Breast epithelium (tissue), 3 donors: ENCODE results near the gene PNPO.

Source experiments
- POLR2A ChIP-seq: fragments of 450-650 bp; IDR thresholded peaks from one replicate; pipeline ENCODE4 v1.6.1; 2016; ENCODE audit warnings: antibody characterized with exemption, mild to moderate bottlenecking, moderate library complexity
- POLR2AphosphoS5 ChIP-seq, 3 donors: sonication (generic); formaldehyde crosslinking; IDR thresholded peaks; one replicate each; pipeline ENCODE4 v1.6.1; 2017; ENCODE audit warnings: antibody characterized with exemption in 3 of 3
- TF ChIP-seq, protein P1 (sequence below), 3 donors: fragments of 450-650 bp; IDR thresholded peaks; one replicate each; pipeline ENCODE4 v1.5.1; 2016 to 2017; ENCODE audit warnings: antibody characterized with exemption in 3 of 3, mild to moderate bottlenecking in 3 of 3, moderate library complexity in 3 of 3

GRCh38 chr17:47993031-47993564, 51.7 kb downstream of the PNPO start:
- TF ChIP-seq, protein P1, sequence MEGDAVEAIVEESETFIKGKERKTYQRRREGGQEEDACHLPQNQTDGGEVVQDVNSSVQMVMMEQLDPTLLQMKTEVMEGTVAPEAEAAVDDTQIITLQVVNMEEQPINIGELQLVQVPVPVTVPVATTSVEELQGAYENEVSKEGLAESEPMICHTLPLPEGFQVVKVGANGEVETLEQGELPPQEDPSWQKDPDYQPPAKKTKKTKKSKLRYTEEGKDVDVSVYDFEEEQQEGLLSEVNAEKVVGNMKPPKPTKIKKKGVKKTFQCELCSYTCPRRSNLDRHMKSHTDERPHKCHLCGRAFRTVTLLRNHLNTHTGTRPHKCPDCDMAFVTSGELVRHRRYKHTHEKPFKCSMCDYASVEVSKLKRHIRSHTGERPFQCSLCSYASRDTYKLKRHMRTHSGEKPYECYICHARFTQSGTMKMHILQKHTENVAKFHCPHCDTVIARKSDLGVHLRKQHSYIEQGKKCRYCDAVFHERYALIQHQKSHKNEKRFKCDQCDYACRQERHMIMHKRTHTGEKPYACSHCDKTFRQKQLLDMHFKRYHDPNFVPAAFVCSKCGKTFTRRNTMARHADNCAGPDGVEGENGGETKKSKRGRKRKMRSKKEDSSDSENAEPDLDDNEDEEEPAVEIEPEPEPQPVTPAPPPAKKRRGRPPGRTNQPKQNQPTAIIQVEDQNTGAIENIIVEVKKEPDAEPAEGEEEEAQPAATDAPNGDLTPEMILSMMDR (IDR thresholded peaks at IDR 0.05), result no peak
- no peak for TF ChIP-seq POLR2AphosphoS5 (IDR thresholded peaks at IDR 0.05)
- TF ChIP-seq POLR2A, result no peak
